GM18502 (cell line): Measurements from ENCODE around the gene CTNNA2.
"Not testable (repeated sequence)": the region's sequence is repeated elsewhere in the genome, so short reads cannot be mapped to it uniquely, and the experiment has no call there.

ENCODE experiments used
- ATAC-seq: cut with Tn5 transposase; IDR thresholded peaks from one replicate; pipeline ENCODE4 v1.9.1; 2021; ENCODE audit warnings: mild to moderate bottlenecking; ENCODE audit not compliant: unreplicated experiment, poor library complexity

CTNNA2 gene

DNA sequence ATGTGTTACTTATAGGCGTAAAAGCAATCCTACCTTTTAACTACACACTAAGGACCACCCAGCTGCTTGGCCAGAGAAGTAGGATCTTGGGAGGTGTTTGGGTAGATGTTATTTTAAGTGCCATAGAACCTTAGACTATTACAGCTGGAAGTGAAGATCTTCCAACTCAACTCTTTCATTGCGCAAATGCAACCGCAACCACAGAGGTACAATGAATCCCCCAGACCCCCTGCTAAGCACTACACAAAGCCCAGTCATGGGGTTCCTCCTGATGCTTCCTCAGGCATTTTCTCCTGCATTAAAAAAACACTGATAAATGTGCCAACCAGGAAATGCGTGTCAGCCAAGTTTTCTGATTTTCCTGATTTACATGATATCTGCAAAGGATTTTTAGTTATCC is 545.7 kb downstream of the CTNNA2 start:
- no peak for ATAC-seq

GRCh38 chr2:80059447-80059846 is 546.6 kb downstream of the CTNNA2 start:
- ATAC-seq, result no peak

- no peak for ATAC-seq
Observed at GRCh38 chr2:80061881-80062280, 549.0 kb downstream of the CTNNA2 start.

DNA sequence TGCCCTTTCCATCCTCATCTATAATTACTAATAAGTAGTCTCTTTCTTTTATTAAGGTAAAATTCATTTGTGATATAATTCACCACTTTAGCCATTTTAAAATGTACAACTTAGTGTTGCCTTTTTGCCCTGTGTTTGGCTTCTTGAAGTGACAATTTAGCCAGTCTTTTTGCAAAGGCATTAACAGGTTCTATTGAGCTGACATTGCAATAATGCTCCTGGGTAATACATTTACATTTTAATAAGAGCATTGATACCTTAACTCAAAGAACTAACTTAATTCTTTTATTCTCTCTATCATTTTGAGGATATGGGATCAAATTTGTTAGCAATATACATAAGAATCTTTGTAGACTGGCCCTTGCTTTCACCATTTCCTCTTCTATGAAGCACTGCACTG is 549.4 kb downstream of the CTNNA2 start:
- no peak for ATAC-seq

- ATAC-seq, result no peak
Observed at GRCh38 chr2:80068038-80068731, 555.3 kb downstream of the CTNNA2 start.

DNA sequence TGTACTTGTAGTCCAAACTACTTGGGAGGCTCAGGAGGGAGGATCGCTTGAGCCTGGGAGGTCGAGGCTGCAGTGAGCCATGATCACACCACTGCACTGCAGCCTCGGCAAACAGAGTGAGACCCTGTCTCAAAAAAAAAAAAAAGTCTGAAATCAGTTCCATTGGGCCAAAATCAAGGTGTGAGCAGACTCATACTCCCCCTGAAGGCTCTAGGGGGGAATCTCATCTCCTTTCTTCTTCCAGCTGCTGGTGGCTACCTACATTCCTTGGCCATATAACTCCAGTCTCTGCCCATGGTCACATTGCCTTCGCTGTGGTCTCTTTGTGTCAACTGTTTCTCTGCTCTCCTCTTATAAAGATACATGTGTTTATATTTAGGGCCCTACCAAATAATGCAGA is 557.7 kb downstream of the CTNNA2 start:
- ATAC-seq, result no peak

- no peak for ATAC-seq
Observed at GRCh38 chr2:80071941-80072340, 559.1 kb downstream of the CTNNA2 start.

GRCh38 chr2:80073134-80073561 is 560.3 kb downstream of the CTNNA2 start:
- peak; percentile 71 for ATAC-seq

DNA sequence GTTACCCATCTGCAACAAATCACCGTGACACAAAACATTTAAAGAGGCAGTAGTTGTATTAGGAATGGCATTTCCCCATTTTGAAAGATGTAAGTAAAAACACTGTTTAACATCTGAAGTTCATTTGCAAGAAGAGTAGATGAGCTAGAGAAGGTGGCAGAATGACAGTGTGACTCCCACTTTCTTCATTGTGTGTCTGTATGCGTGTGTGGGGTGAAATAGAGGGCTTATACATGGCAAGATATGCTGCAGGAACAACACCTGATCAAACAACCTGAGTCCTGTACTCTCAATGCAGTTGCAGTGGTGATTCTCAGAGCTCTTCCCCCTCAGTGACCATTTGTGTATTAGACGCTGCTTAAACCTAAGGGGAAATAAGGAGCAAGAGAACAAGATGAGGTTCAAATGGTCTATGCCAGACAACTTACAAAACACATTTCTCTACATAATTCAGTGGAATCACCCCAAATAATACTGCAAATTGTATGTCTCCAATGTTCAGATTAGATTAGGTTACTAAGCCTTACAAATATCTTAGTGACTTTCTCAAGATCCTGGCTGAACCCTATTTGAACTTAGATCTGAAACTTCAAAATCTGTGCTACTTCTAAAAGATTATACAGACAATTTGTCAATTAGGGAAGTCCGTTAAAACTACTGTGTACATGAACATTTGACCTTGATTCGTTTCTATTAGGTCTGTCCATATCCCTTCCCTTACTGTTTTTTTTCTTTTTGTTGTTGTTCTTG is 561.6 kb downstream of the CTNNA2 start:
- ATAC-seq, result no peak

DNA sequence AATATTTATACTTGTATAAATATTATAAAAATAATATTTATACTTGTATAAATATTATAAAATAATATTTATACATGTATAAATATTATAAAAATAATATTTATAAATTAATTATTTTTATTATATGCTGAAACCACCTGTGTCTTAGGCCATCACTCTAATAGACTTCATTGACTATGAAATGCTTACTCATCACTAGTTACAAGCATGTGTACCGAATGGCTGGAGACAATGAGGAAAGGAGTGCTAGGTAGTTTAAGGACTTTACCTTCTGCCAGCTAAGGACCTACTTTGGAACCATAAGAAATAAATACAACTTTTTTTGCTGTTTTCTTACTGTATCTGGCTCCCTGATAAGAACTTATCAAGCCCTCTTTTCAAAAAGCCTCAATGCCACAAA is 562.9 kb downstream of the CTNNA2 start:
- no peak for ATAC-seq

DNA sequence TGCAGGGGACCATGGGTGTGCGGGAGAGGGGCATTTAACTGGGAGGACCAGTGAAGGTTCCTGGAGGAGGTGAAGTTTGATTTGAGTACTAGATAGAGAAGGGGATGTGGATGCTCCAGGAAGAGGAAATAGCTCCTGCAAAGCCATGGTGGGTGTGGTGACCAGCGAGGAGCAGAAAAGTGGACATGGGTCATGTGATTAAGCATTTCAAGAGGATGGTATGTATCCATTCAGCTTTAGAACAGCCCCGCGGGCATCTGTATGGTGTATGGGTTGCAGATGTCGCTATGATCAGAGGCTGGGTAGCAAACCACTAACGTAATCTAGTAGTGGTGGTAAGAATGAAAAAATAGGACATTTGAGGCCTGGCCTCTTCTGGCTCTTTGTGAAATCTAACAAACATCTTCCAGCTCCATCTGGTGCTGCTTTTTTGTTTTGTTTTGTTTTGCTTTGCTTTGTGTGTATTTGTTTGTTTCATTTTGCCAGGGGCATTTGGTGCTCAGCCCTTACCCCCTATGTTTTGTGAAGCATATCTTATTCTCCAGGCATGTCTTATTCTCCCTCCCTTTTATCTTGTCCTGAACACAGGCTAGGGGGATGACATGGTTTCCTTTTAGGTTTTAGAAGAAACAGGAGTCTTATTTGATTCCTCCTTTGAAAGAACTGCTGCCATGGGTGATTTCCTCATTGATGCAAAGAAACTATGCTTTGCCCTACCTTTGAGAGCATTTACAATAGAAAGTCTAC is 565.6 kb downstream of the CTNNA2 start:
- ATAC-seq, result no peak

DNA sequence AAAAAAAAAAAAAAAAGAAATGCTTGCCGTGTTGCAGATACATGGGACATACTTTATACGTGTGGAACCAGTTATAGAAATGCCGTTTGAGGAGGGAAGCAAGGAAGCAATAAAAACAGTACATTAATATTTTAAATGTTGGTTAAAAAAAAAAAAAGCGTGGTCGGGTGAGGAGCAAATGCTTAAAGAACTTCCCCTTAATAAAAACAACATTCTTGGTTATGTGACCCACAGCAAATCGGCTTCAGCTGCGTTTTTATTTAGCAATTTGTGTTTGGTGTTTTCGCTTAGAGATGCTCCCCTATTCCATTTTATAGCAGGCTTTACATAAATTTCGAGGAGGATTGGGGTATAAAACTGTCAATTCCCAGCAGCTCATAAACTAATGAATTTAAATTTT is 568.1 kb downstream of the CTNNA2 start:
- no peak for ATAC-seq

GRCh38 chr2:80086831-80087230 is 574.0 kb downstream of the CTNNA2 start:
- ATAC-seq, result no peak

DNA sequence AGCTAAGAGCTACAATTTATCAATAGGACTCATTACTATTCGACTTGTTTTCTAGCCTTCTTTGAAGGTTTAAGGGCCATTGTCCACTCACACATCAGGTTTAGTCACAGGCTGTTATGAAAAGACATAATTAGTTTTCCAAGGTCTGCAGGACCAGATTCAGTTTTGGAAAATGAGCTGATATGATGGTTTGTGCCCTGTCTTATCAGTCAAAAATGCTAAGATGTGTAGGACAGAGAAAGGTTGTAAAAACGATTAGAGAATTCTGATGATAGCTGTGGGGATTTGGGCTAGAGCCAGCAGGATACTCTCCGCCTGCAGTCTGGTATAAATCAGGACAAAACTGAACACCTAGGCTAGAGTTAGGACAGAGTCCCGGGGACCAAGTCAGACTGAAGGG is 578.4 kb downstream of the CTNNA2 start:
- ATAC-seq, result no peak

GRCh38 chr2:80092474-80092873 is 579.6 kb downstream of the CTNNA2 start:
- no peak for ATAC-seq

DNA sequence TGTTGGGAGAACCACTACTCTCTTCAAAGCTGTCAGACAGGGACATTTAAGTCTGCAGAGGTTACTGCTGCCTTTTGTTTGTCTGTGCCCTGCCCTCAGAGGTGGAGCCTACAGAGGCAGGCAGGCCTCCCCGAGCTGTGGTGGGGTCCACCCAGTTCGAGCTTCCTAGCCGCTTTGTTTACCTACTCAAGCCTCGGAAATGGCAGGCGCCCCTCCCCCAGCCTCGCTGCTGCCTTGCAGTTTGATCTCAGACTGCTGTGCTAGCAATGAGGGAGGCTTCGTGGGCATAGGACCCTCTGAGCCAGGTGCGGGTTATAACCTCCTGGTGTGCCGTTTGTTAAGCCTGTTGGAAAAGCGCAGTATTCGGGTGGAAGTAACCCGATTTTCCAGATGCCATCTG is 585.7 kb downstream of the CTNNA2 start:
- not testable (repeated sequence) for ATAC-seq

DNA sequence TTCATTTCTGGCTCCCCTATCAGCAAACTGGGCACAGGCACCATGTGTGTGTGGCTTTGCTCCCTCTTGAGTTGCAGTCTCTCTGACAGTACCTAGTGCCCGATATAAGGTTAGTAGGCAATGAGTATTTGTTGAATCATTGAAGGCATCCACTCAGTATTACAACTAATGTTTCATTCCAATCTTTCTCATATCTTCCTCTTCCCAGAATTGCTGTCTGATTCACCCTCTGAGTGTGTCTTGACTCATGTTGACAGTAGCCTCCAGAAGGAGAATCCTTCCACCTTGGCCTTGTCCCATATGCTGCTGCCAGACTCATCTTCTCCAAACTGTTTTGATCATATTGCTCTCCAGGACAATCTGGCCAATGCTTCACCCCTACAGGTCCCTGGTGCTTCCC is 589.2 kb downstream of the CTNNA2 start:
- ATAC-seq, result no peak

- ATAC-seq, result no peak
Observed at GRCh38 chr2:80105015-80105640, 592.3 kb downstream of the CTNNA2 start.

DNA sequence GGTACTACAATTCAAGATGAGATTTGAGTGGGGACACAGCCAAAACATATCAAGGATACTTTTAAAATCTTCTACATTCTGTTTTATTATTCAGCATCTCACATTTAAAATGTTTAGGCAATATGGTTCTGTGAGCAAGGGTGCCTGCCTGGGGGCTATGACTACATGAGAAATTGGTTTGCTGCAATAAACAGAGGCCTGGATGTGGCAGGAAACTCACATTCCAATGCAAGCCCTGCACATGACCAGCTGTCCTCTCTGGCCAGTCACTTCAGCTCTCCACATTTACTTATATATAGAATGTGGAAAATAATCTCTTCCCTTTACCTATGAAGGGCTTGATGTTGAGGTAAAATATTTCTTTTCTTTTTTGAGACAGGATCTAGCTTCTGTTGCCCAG is 598.3 kb downstream of the CTNNA2 start:
- no peak for ATAC-seq

DNA sequence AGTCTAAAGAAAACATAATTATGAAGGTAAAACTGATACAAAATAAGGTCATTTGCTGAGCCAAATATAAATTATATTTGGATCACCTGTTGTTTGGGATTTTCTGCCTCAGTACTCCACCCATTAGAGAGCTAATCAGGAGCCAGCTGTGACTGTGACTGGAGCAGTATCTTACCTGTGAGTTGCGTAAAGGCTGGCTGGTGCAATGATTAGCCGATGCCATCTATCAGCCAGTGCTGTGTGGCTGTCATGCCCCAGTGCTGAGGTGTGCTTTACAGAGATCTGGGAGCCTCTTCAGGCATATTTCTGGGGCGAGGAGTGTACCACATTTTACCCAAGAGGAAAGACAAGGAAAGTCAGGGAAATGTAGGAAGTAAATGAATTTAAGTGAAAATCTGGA is 599.9 kb downstream of the CTNNA2 start:
- ATAC-seq, result no peak

DNA sequence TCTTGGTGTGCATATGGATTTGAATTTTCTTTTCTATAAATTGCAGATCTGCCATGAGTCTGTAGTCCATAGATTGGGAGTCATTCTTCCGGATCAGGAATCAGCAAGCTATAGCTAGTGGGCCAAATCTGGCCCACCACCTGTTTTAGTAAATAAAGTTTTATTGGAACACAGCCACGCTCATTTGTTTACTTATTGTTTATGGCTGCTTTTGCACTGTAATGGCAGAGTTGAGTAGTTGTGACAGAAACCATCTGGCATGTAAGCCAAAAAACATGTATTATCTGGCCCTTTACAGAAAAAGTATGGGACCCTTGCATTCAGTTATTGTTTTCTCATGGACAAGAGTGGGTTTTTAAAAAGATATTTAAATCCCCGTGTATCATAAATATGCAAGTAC is 600.5 kb downstream of the CTNNA2 start:
- ATAC-seq, result no peak
